Measurements from ENCODE around the gene SLAIN1. TPM values are rescaled to one million over a fixed set of nuclear protein-coding genes. Genes with fewer than 3 reads are reported as not detected.

SLAIN1 gene
- total RNA-seq, 3 donors from 2014 or later, result 3.0 to 16.7 (median 15.1) TPM

DNA sequence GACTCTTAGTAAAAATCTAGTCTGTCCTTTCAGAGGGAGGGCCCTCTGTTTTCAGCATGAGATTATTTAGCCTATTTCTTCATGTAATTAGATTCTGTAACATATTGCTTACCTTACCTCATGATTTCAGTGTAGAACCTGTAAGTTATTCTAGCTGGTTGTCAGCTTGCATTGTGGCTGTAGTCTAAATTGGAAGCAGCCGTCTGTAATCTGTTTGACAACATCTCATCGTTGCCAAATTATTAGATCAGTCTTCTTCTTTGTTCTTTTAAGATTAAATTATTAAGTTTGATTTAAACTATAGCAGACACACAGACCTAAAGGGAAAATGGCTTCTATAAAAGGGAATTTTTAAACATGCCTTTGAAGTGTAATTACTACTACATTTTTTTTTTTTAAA lies 34.8 kb downstream of the SLAIN1 start:
- Histone ChIP-seq H3K36me3 (no peaks in the 10 kb centered on the region), H3K4me3 (no peak overlapping the region), H3K4me1 (no peaks in the 10 kb centered on the region), H3K27me3 (no peaks in the 10 kb centered on the region), H3K27ac (no peak overlapping the region), H3K9me3 (no peaks in the 10 kb centered on the region)
- intact Hi-C loops (cut with DNase I; ENCODE audit: low total_unique reads), result no loop called here
- DNase-seq (ENCODE audit: low spot score in 2 of 2), result no peak
- TF ChIP-seq, protein P1, sequence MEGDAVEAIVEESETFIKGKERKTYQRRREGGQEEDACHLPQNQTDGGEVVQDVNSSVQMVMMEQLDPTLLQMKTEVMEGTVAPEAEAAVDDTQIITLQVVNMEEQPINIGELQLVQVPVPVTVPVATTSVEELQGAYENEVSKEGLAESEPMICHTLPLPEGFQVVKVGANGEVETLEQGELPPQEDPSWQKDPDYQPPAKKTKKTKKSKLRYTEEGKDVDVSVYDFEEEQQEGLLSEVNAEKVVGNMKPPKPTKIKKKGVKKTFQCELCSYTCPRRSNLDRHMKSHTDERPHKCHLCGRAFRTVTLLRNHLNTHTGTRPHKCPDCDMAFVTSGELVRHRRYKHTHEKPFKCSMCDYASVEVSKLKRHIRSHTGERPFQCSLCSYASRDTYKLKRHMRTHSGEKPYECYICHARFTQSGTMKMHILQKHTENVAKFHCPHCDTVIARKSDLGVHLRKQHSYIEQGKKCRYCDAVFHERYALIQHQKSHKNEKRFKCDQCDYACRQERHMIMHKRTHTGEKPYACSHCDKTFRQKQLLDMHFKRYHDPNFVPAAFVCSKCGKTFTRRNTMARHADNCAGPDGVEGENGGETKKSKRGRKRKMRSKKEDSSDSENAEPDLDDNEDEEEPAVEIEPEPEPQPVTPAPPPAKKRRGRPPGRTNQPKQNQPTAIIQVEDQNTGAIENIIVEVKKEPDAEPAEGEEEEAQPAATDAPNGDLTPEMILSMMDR (IDR thresholded peaks at IDR 0.05), result no peak
- TF ChIP-seq POLR2A (IDR thresholded peaks at IDR 0.05), result no peak
- no peak for TF ChIP-seq POLR2AphosphoS5 (IDR thresholded peaks at IDR 0.05)

DNA sequence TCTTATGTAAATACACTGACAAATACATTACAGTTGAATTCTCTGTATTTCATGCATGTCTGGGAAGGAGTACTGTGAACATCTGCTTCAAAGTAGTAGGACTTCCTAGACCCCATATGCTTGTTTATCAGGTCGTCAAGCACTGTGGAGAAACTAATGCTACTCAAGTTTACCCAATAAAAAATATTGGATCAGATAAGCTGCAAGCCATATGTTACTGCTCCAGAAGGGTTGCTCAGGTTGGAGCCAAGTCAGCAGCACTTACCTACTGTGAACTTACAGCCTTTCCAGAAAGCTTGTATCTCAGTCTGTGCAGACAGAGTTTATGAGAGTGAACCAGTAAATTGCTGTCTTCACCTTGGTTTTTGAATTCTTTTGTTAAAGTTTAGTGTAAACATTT lies 36.2 kb downstream of the SLAIN1 start:
- no peak for DNase-seq (ENCODE audit: low spot score in 2 of 2)
- Histone ChIP-seq H3K27ac (no peak overlapping the region), H3K27me3 (no peaks in the 10 kb centered on the region), H3K4me1 (no peaks in the 10 kb centered on the region), H3K4me3 (no peak overlapping the region), H3K36me3 (no peaks in the 10 kb centered on the region), H3K9me3 (no peaks in the 10 kb centered on the region)
- intact Hi-C loops (cut with DNase I; ENCODE audit: low total_unique reads), result no loop called here
- TF ChIP-seq POLR2A (IDR thresholded peaks at IDR 0.05), result no peak
- TF ChIP-seq POLR2AphosphoS5 (IDR thresholded peaks at IDR 0.05), result no peak
- TF ChIP-seq, protein P1 (IDR thresholded peaks at IDR 0.05), result no peak

DNA sequence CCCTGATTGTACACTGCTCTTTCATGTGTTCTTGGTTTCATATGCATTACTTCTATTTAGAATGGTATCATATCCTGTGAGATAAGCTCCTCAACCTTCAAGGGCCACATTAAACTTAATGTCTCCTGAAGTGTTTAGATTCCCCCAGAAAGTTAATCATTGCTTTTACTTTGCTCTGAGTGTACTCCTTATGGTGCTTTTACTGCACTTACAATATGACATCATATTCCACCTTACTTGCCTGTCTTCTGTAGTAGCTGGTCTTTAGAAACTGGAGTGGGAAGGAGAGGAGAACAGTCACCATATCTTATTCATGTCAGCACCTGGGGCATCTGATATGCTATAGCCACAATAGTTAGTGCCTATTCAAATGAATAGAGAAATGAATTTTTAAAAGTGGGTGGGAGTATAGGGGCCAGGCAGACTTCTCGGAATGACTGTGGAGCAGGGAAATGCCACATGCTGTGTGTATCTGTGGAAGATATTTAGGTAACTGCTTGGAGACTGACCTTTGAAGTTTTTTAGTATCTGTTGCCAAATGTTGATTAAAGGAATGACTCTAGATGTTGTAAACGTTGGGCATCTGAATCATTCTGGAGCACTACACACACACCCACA lies 40.2 kb downstream of the SLAIN1 start:
- Histone ChIP-seq H3K27ac (no peak overlapping the region), H3K36me3 (no peaks in the 10 kb centered on the region), H3K4me1 (no peaks in the 10 kb centered on the region), H3K27me3 (no peaks in the 10 kb centered on the region), H3K4me3 (no peak overlapping the region), H3K9me3 (no peaks in the 10 kb centered on the region)
- no peak for TF ChIP-seq POLR2AphosphoS5 (IDR thresholded peaks at IDR 0.05)
- TF ChIP-seq, protein P1 (IDR thresholded peaks at IDR 0.05), result no peak
- no peak for TF ChIP-seq POLR2A (IDR thresholded peaks at IDR 0.05)
- no peak for DNase-seq (ENCODE audit: low spot score in 2 of 2)
- intact Hi-C loops (cut with DNase I; ENCODE audit: low total_unique reads), result no loop called here

DNA sequence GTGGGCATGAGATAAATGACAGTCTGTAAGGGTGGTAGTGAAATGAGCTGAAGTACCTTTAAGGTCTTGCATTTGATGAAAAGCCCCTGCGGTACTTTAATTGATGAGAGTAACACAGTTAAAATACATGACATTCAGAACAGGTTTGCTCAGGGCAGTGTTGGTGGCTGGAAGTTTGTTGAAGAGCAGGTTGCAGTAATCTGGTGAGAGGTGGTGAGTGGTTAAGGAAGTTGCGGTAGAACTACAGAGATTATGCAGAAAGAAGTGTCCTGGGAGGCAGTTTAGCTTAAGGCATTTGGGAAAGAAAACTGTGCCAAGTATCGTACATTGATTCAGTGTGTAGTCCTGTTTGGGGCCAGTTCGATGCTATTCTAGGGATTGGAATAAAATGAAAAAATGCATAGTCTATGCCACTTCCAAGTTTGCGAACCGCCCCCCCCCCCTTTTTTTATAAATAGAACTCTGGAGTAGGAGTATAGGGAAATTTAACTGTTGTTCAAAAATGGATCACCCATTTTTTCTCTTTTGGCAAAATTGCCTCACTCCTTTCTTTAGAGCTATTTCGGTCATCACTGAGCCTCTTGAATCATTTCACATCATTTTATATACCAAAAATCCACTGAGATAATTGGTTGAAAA lies 42.7 kb downstream of the SLAIN1 start:
- Histone ChIP-seq H3K27ac (no peak overlapping the region), H3K36me3 (no peaks in the 10 kb centered on the region), H3K4me1 (no peaks in the 10 kb centered on the region), H3K27me3 (no peaks in the 10 kb centered on the region), H3K9me3 (no peaks in the 10 kb centered on the region), H3K4me3 (no peak overlapping the region)
- no peak for DNase-seq (ENCODE audit: low spot score in 2 of 2)
- TF ChIP-seq POLR2A (IDR thresholded peaks at IDR 0.05), result no peak
- TF ChIP-seq, protein P1 (IDR thresholded peaks at IDR 0.05), result no peak
- TF ChIP-seq POLR2AphosphoS5 (IDR thresholded peaks at IDR 0.05), result no peak
- intact Hi-C loops (cut with DNase I; ENCODE audit: low total_unique reads), result no loop called here

DNA sequence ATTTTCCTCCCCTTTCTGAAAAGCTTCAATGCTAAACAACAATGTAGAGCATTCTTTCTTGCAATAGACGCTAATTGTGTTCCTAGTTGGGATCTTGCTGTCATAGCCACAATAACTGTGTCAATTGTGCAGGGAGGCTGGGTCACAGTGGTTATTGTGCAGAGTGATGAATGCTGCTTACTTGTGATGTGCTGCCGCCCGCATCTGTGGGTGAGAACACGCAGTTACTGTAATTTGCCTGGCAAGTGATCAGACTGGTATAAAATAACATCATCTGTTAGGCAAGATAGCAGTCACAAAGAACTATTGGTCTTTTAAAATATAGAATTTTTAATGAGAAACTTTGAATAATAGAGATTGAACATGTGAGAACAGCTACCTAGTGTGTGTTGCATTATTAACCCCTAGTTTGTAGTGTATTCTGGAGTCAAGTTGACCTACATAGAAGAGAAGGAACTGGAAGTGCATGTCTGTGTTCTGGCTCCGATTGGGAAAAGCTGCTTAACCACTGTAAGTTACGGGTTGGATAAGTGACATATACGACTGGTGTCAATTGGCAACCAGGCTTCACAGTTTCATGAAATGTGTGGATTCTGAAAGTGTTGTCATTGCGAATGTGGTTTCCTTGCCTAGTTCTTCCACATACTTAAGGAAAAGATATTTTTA lies 43.6 kb downstream of the SLAIN1 start:
- no peak overlapping the region for H3K27ac ChIP-seq
- H3K9me3 ChIP-seq, result no peaks in the 10 kb centered on the region
- intact Hi-C loops (cut with DNase I; ENCODE audit: low total_unique reads), result no loop called here

More for the DNA sequence above, 43.6 kb downstream of the SLAIN1 start:
- Histone ChIP-seq H3K36me3 (no peaks in the 10 kb centered on the region), H3K4me1 (no peaks in the 10 kb centered on the region), H3K4me3 (no peak overlapping the region), H3K27me3 (no peaks in the 10 kb centered on the region)
- DNase-seq (ENCODE audit: low spot score in 2 of 2), result no peak
- TF ChIP-seq, protein P1 (IDR thresholded peaks at IDR 0.05), result no peak
- TF ChIP-seq POLR2AphosphoS5 (IDR thresholded peaks at IDR 0.05), result no peak
- no peak for TF ChIP-seq POLR2A (IDR thresholded peaks at IDR 0.05)
